ENCODE results near the gene HORMAD2. TPM values are rescaled to one million over a fixed set of nuclear protein-coding genes. Genes with fewer than 3 reads are reported as not detected.

HORMAD2 gene
- polyA plus RNA-seq, 4 donors, result 0.10 TPM; not detected in 3

DNA sequence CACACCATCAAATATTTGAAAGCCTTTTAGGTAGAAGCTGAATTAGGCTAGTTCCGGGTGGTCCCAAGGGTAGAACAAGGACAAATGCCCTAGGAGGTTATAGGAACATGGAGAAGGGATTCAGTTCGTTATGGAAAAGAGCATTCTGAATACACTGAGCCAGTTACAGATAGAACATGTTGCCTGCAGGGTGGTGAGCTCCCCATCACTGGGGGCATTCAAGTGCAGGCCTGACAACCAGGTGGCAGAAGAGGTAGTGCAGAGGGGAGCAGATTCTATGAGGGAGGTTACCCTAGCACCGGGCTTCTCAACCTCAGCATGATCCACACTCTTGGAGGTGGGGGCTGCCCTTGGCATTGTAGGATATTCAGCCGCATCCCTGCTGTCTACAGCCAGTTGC lies 142.1 kb downstream of the HORMAD2 start:
- DNase-seq (ENCODE audit: low read depth in 4 of 4, low spot score in 3 of 4), result no peak

GRCh38 chr22:30223303-30223702 lies 143.0 kb downstream of the HORMAD2 start:
- DNase-seq (ENCODE audit: low read depth in 4 of 4, low spot score in 3 of 4), result no peak

- no peak for DNase-seq (ENCODE audit: low read depth in 4 of 4, low spot score in 3 of 4)
Measured at GRCh38 chr22:30224161-30224857, 144.0 kb downstream of the HORMAD2 start.

- DNase-seq (ENCODE audit: low read depth in 4 of 4, low spot score in 3 of 4), result no peak
Measured at GRCh38 chr22:30225220-30225927, 145.1 kb downstream of the HORMAD2 start.

GRCh38 chr22:30226192-30226832 lies 146.0 kb downstream of the HORMAD2 start:
- DNase-seq (ENCODE audit: low read depth in 4 of 4, low spot score in 3 of 4), result no peak

Other genes starting within 250 kb of the HORMAD2 start
- 10 to 100 TPM; 41.1 to 47.7 (median 42.4) TPM for gene ASCC2, start 242.2 kb upstream of the HORMAD2 start, polyA plus RNA-seq (ENCODE audit: insufficient read length in 4 of 4)
- gene MTMR3, start 197.3 kb upstream of the HORMAD2 start, polyA plus RNA-seq (ENCODE audit: insufficient read length in 4 of 4), result 10 to 100 TPM; 30.9 to 41.6 (median 36.2) TPM
- 1 to 10 TPM; 1.8 to 2.0 (median 1.9) TPM for gene LIF, start 166.3 kb downstream of the HORMAD2 start, polyA plus RNA-seq (ENCODE audit: insufficient read length in 4 of 4)
- gene OSM, start 186.4 kb downstream of the HORMAD2 start, polyA plus RNA-seq (ENCODE audit: insufficient read length in 4 of 4), result under 1 TPM in 2 of 4 donors, not detected in 2; 0.18 to 0.22 TPM
- gene CASTOR1, start 209.0 kb downstream of the HORMAD2 start, polyA plus RNA-seq (ENCODE audit: insufficient read length in 4 of 4), result 10 to 100 TPM in 2 of 4 donors, 1 to 10 TPM in 2; 9.6 to 13.7 (median 10.5) TPM
- gene TBC1D10A, start 246.5 kb downstream of the HORMAD2 start, polyA plus RNA-seq (ENCODE audit: insufficient read length in 4 of 4), result 10 to 100 TPM; 11.7 to 17.6 (median 14.4) TPM

All from right renal pelvis (tissue), 4 donors.